Measurements from ENCODE around the gene MPP4. TPM values are rescaled to one million over a fixed set of nuclear protein-coding genes. Genes with fewer than 3 reads are reported as not detected.
"Not testable (repeated sequence)": the region's sequence is repeated elsewhere in the genome, so short reads cannot be mapped to it uniquely, and the experiment has no call there.

Gene MPP4
- total and polyA plus RNA-seq, 2 donors (not counting 1 experiment from before 2014, with no cell fraction given): 0.50 to 4.4 TPM

- no peaks in the 10 kb centered on the region for H4K20me1 ChIP-seq (ENCODE audit: control insufficient read depth, extremely low read depth, insufficient read depth, low read length)
- H3K4me3 ChIP-seq (replicated peaks in 1 of 4; ENCODE audit: control extremely low read depth in 1 of 4, insufficient read depth in 1 of 4, low read depth in 3 of 4, low read length in 4 of 4): no peak overlapping the region
- TF ChIP-seq CTCF (conservative IDR thresholded peaks at IDR 0.05 in 1 of 2, IDR thresholded peaks at IDR 0.05 in 1 of 2; ENCODE audit: low read depth in 1 of 2, low read length in 2 of 2): no peak
- TF ChIP-seq EZH2 (IDR thresholded peaks at IDR 0.05; ENCODE audit: low read length, missing control alignments): no peak
- no peak overlapping the region for H3K27ac ChIP-seq (ENCODE audit: insufficient read depth, low read length)
- no peaks in the 10 kb centered on the region for H3K79me2 ChIP-seq (ENCODE audit: control insufficient read depth, insufficient read depth, low read length)
- no peaks in the 10 kb centered on the region for H3K27me3 ChIP-seq (ENCODE audit: control insufficient read depth, insufficient read depth, low read length)
- no peaks in the 10 kb centered on the region for H3K36me3 ChIP-seq (ENCODE audit: control insufficient read depth, insufficient read depth, low read length)
- H3K4me1 ChIP-seq (ENCODE audit: control insufficient read depth, extremely low read depth, insufficient read depth, low read length): no peaks in the 10 kb centered on the region
- no peak overlapping the region for H3K9ac ChIP-seq (ENCODE audit: insufficient read depth, low read length)
- no peak overlapping the region for H2AFZ ChIP-seq (ENCODE audit: low read length)
- no peak overlapping the region for H3K4me2 ChIP-seq (ENCODE audit: extremely low read depth, insufficient read depth, low read length)
- H3K9me3 ChIP-seq (ENCODE audit: control insufficient read depth, insufficient read depth, low read depth, low read length): no peaks in the 10 kb centered on the region
- DNase-seq (ENCODE audit: low read depth in 2 of 2): no peak
Measured at GRCh38 chr2:201674794-201675193, 23.6 kb downstream of the MPP4 start.

GRCh38 chr2:201674298-201674697 lies 24.1 kb downstream of the MPP4 start:
- no peaks in the 10 kb centered on the region for H3K9me3 ChIP-seq (ENCODE audit: control insufficient read depth, insufficient read depth, low read depth, low read length)

GRCh38 chr2:201673546-201673945 lies 24.9 kb downstream of the MPP4 start:
- Histone ChIP-seq H3K36me3 (ENCODE audit: control insufficient read depth, insufficient read depth, low read length) (no peaks in the 10 kb centered on the region), H3K79me2 (ENCODE audit: control insufficient read depth, insufficient read depth, low read length) (no peaks in the 10 kb centered on the region), H3K4me2 (ENCODE audit: extremely low read depth, insufficient read depth, low read length) (no peak overlapping the region), H3K27me3 (ENCODE audit: control insufficient read depth, insufficient read depth, low read length) (no peaks in the 10 kb centered on the region), H3K9me3 (ENCODE audit: control insufficient read depth, insufficient read depth, low read depth, low read length) (no peaks in the 10 kb centered on the region), H3K4me3 (replicated peaks in 1 of 4; ENCODE audit: control extremely low read depth in 1 of 4, insufficient read depth in 1 of 4, low read depth in 3 of 4, low read length in 4 of 4) (no peak overlapping the region), H2AFZ (ENCODE audit: low read length) (no peak overlapping the region), H3K4me1 (ENCODE audit: control insufficient read depth, extremely low read depth, insufficient read depth, low read length) (no peaks in the 10 kb centered on the region), H3K9ac (ENCODE audit: insufficient read depth, low read length) (no peak overlapping the region), H4K20me1 (ENCODE audit: control insufficient read depth, extremely low read depth, insufficient read depth, low read length) (no peaks in the 10 kb centered on the region), H3K27ac (ENCODE audit: insufficient read depth, low read length) (no peak overlapping the region)
- DNase-seq (ENCODE audit: low read depth in 2 of 2): no peak
- TF ChIP-seq EZH2 (IDR thresholded peaks at IDR 0.05; ENCODE audit: low read length, missing control alignments): no peak
- TF ChIP-seq CTCF (conservative IDR thresholded peaks at IDR 0.05 in 1 of 2, IDR thresholded peaks at IDR 0.05 in 1 of 2; ENCODE audit: low read depth in 1 of 2, low read length in 2 of 2): no peak

More at GRCh38 chr2:201674298-201674697, 24.1 kb downstream of the MPP4 start:
- H3K27me3 ChIP-seq (ENCODE audit: control insufficient read depth, insufficient read depth, low read length): no peaks in the 10 kb centered on the region
- H3K4me2 ChIP-seq (ENCODE audit: extremely low read depth, insufficient read depth, low read length): no peak overlapping the region
- TF ChIP-seq EZH2 (IDR thresholded peaks at IDR 0.05; ENCODE audit: low read length, missing control alignments): no peak
- TF ChIP-seq CTCF (conservative IDR thresholded peaks at IDR 0.05 in 1 of 2, IDR thresholded peaks at IDR 0.05 in 1 of 2; ENCODE audit: low read depth in 1 of 2, low read length in 2 of 2): no peak
- no peak overlapping the region for H3K27ac ChIP-seq (ENCODE audit: insufficient read depth, low read length)
- H3K9ac ChIP-seq (ENCODE audit: insufficient read depth, low read length): no peak overlapping the region
- H4K20me1 ChIP-seq (ENCODE audit: control insufficient read depth, extremely low read depth, insufficient read depth, low read length): no peaks in the 10 kb centered on the region
- H2AFZ ChIP-seq (ENCODE audit: low read length): no peak overlapping the region
- no peaks in the 10 kb centered on the region for H3K36me3 ChIP-seq (ENCODE audit: control insufficient read depth, insufficient read depth, low read length)
- DNase-seq (ENCODE audit: low read depth in 2 of 2): no peak
- H3K4me3 ChIP-seq (replicated peaks in 1 of 4; ENCODE audit: control extremely low read depth in 1 of 4, insufficient read depth in 1 of 4, low read depth in 3 of 4, low read length in 4 of 4): no peak overlapping the region
- no peaks in the 10 kb centered on the region for H3K79me2 ChIP-seq (ENCODE audit: control insufficient read depth, insufficient read depth, low read length)
- no peaks in the 10 kb centered on the region for H3K4me1 ChIP-seq (ENCODE audit: control insufficient read depth, extremely low read depth, insufficient read depth, low read length)

- not testable (repeated sequence) for H4K20me1 ChIP-seq (ENCODE audit: control insufficient read depth, extremely low read depth, insufficient read depth, low read length); H3K27ac ChIP-seq (ENCODE audit: insufficient read depth, low read length); H3K36me3 ChIP-seq (ENCODE audit: control insufficient read depth, insufficient read depth, low read length); H3K9me3 ChIP-seq (ENCODE audit: control insufficient read depth, insufficient read depth, low read depth, low read length); H3K27me3 ChIP-seq (ENCODE audit: control insufficient read depth, insufficient read depth, low read length); H3K4me1 ChIP-seq (ENCODE audit: control insufficient read depth, extremely low read depth, insufficient read depth, low read length); H3K79me2 ChIP-seq (ENCODE audit: control insufficient read depth, insufficient read depth, low read length); H2AFZ ChIP-seq (ENCODE audit: low read length); H3K9ac ChIP-seq (ENCODE audit: insufficient read depth, low read length); H3K4me2 ChIP-seq (ENCODE audit: extremely low read depth, insufficient read depth, low read length); DNase-seq (ENCODE audit: low read depth in 2 of 2); H3K4me3 ChIP-seq (replicated peaks in 1 of 4; ENCODE audit: control extremely low read depth in 1 of 4, insufficient read depth in 1 of 4, low read depth in 3 of 4, low read length in 4 of 4)
Measured at GRCh38 chr2:201671205-201671604, 27.2 kb downstream of the MPP4 start.

All from fibroblast of lung (primary cell).